ENCODE results near the gene APOA5. TPM values are rescaled to one million over a fixed set of nuclear protein-coding genes. Genes with fewer than 3 reads are reported as not detected.

Gene APOA5
- total RNA-seq, 2 donors from 2014 or later, result not detected

DNA sequence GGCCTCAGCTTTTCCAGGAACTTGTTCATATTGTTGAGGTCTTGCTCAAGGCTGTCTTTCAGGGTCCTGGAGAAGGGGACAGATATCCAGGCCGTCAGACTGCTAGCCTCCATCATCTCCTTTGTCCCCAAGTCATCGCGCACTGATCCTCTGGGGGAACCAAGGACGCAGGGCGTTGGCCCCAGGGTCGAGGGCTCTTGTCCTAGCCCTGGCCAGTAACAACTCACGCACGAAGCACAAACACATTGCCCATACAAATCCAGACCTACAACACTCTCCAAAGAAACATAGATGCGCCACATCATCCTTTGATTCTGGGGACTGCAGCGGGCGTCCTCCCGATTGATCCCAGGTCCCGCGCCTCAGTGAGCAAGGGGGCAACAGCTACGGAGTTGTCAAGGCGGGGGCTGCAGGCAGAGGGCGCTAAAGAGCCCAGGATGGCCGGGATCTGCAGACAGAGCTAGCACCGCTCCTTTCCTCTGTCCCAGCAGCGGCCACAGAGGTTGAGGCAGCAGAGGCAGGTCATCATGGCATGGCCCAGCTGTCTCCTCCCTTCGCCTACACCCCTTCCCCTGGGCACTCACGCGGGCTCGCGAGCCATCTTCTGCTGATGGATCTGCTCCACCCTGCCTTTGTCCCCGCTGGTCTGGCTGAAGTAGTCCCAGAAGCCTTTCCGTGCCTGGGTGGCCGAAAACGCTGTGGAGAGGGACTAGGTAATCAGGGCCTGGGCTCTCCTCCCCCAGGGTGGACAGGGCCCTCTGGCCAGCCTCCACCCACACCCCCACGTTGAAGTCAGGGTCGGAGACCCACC is 472 bp downstream of the APOA5 start:
- Histone ChIP-seq H3K27me3 (no peaks in the 10 kb centered on the region), H3K27ac (no peak overlapping the region), H3K4me3 (peak overlapping the region in 1 of 2 donors; percentile 27), H3K9me3 (no peaks in the 10 kb centered on the region), H3K4me1 (peaks cover 0 to 27% of the 10 kb centered on the region in 2 donors), H3K36me3 (peaks cover 1% of the 10 kb centered on the region)
- peak; percentile 74 for DNase-seq (ENCODE audit: low spot score)
- TF ChIP-seq, protein P1, sequence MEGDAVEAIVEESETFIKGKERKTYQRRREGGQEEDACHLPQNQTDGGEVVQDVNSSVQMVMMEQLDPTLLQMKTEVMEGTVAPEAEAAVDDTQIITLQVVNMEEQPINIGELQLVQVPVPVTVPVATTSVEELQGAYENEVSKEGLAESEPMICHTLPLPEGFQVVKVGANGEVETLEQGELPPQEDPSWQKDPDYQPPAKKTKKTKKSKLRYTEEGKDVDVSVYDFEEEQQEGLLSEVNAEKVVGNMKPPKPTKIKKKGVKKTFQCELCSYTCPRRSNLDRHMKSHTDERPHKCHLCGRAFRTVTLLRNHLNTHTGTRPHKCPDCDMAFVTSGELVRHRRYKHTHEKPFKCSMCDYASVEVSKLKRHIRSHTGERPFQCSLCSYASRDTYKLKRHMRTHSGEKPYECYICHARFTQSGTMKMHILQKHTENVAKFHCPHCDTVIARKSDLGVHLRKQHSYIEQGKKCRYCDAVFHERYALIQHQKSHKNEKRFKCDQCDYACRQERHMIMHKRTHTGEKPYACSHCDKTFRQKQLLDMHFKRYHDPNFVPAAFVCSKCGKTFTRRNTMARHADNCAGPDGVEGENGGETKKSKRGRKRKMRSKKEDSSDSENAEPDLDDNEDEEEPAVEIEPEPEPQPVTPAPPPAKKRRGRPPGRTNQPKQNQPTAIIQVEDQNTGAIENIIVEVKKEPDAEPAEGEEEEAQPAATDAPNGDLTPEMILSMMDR (IDR thresholded peaks at IDR 0.05), result peak; percentile 91 to 95

DNA sequence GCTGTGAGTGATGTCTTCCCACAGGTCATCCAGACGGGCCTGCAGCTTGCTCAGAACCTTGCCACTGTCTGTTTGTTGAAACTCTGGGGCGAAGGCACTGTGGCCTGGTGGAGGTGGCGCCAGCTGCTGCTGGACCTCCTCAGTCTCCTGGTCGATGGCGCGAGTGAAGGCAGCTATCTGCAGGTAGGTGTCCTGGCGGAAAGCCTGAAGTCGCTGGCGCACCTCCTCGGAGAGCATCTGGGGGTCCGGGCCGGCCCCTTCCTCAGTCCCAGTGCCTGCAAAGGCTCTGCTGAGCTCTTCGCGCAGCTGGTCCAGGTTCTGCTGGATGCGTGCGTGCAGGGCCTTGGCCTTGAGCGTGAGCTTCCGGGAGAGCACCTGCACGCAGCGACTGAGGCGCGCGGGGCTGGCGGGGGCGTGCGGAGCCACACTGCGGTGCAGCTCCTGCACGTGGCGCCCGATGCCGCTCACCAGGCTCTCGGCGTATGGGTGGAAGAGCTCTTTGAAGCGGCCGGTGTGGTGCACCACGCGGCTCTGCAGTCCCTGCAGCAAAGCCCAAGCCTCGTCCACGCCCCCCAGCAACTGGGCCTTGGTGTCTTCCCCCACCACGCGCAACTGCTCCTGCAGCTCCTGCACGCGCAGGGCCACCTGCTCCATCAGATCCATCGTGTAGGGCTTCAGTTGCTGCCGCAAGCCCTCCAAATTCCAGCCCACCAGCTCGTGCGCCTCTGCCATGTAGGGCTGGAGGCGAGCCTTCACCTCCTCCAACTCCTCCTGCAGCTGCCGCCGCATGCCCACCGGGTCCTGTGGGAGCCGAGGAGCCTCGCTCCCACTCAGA is 1.3 kb downstream of the APOA5 start:
- no peak for DNase-seq (ENCODE audit: low spot score)
- Histone ChIP-seq H3K36me3 (peaks cover 9% of the 10 kb centered on the region), H3K9me3 (no peaks in the 10 kb centered on the region), H3K4me3 (no peak overlapping the region), H3K27ac (no peak overlapping the region), H3K4me1 (peaks cover 0 to 29% of the 10 kb centered on the region in 2 donors), H3K27me3 (no peaks in the 10 kb centered on the region)
- TF ChIP-seq, protein P1 (IDR thresholded peaks at IDR 0.05), result no peak

DNA sequence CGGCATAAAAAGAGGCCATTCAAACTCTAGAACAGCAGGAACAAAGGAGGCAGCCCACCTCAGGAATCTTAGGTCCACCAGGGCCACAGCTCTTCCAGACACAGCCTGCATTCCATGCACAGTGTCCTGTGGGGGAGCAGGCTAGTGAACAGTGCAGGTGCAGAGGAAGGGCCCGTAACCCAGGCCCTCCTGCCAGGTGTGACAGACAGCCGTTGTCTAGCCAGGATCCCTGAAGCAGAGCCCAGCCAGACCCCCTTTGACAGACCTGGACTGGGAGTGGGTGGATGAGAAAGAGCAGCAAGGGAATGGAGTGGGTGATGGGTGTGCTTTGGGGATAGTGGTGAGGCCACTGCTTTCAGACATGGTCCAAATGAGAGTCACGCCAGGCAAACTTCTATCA is 2.7 kb downstream of the APOA5 start:
- H3K4me1 ChIP-seq, result peaks cover 0 to 29% of the 10 kb centered on the region in 2 donors
- TF ChIP-seq, protein P1 (IDR thresholded peaks at IDR 0.05), result no peak
- no peak overlapping the region for H3K4me3 ChIP-seq
- peaks cover 23% of the 10 kb centered on the region for H3K36me3 ChIP-seq
- no peaks in the 10 kb centered on the region for H3K27me3 ChIP-seq
- no peak overlapping the region for H3K27ac ChIP-seq
- DNase-seq (ENCODE audit: low spot score), result no peak
- no peaks in the 10 kb centered on the region for H3K9me3 ChIP-seq

DNA sequence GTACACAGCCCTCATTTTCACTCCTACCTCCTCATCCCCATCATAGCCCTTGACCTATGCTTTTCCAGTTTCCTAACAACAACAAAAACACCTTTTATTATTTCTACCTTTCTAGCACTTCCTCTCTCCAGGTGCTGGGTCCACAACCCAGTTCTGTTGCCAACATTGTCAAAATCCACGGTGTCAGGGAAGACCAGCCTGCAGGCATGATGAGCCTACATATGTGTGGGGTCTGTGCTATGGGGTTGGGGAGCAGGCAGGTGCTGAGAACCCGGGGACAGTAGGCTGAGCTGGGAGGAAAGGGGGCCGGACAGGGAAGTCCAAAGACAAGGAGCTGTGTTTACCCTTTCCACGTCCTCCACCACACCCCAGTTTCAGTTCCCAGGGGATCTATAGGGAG is 3.1 kb downstream of the APOA5 start:
- no peaks in the 10 kb centered on the region for H3K27me3 ChIP-seq

DNA sequence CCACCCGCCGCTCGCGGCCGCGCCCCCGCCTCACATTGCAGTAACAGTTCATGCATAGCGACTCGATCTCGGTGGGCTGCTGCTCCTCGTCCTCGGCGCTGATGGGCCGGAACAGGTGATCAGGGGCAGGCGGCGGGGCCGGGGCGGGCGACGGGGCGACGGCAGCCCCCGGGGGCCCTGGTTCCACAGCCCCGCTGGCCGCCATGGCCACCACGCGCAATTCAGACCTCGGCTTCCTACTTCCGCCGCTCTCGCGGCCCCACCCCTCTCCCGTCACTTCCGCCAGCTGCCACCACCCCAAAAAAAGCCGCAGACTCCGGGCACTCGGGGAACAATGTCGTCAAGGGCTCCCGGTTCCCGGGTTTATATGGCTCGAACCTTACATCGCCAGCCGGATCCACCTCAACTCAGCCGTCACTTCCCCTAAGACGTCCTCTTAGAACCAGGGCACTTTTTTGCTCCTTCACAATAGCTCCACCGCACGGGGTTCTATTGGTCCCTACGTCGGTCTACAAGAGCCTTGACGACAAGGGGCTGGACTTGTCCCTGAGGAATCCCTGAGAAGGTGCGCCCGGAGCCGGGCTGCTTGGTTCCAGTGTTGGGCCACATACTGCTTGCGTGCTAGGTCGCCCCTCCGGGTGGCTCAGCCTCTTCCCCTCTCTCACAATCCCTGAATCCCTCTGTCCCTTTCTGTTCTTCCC is 3.7 kb downstream of the APOA5 start, which contains the start of gene ZPR1:
ZPR1 (minus strand) TSS at position 238 of the 701 bp plus-strand sequence; CDS start at position 205, 33 bp downstream.
- H3K27ac ChIP-seq, result peak within 1 kb of the TSS; percentile 82 to 89
- H3K36me3 ChIP-seq, result peaks cover 30% of the 10 kb centered on the region
- TF ChIP-seq, protein P1 (IDR thresholded peaks at IDR 0.05), result peak in 1 of 2 donors; percentile 14
- H3K4me1 ChIP-seq, result peaks cover 0 to 29% of the 10 kb centered on the region in 2 donors
- no peaks in the 10 kb centered on the region for H3K27me3 ChIP-seq
- peak within 1 kb of the TSS; percentile 96 to 97 for H3K4me3 ChIP-seq
- no peaks in the 10 kb centered on the region for H3K9me3 ChIP-seq
- DNase-seq (ENCODE audit: low spot score), result peak; percentile 85

More for the DNA sequence above, 3.1 kb downstream of the APOA5 start:
- TF ChIP-seq, protein P1 (IDR thresholded peaks at IDR 0.05), result no peak
- peak overlapping the region; percentile 96 to 97 for H3K4me3 ChIP-seq
- peak overlapping the region; percentile 82 to 89 for H3K27ac ChIP-seq
- H3K4me1 ChIP-seq, result peaks cover 0 to 29% of the 10 kb centered on the region in 2 donors
- no peak for DNase-seq (ENCODE audit: low spot score)
- peaks cover 24% of the 10 kb centered on the region for H3K36me3 ChIP-seq
- H3K9me3 ChIP-seq, result no peaks in the 10 kb centered on the region
